ENCODE data around the gene ERC1. TPM values are rescaled to one million over a fixed set of nuclear protein-coding genes. Genes with fewer than 3 reads are reported as not detected.

ERC1 gene
- total RNA-seq, 1 experiment from 2014 or later, result 39.4 TPM

- CTCF ChIA-PET, result no interaction called here
- no TSS peak for BruUV-seq (replicated peaks)
- no peak overlapping the region for H3K27ac Mint-ChIP-seq (ENCODE audit: unreplicated experiment)
- no peaks in the 10 kb centered on the region for H3K4me1 Mint-ChIP-seq (ENCODE audit: low read depth, unreplicated experiment)
- H3K9me3 Mint-ChIP-seq (ENCODE audit: low read depth, unreplicated experiment), result peaks cover 10% of the 10 kb centered on the region
- TF ChIP-seq CTCF (IDR thresholded peaks at IDR 0.05; ENCODE audit: unreplicated experiment), result no peak
- no peak for DNase-seq
- no peaks in the 10 kb centered on the region for H3K27me3 Mint-ChIP-seq (ENCODE audit: unreplicated experiment)
- intact Hi-C loops (cut with micrococcal nuclease; ENCODE audit: unreplicated experiment), result no loop called here
- H3K4me3 Mint-ChIP-seq (ENCODE audit: low read depth, unreplicated experiment), result no peak overlapping the region
- H3K36me3 Mint-ChIP-seq (ENCODE audit: insufficient read depth, unreplicated experiment), result no peaks in the 10 kb centered on the region
Observed at GRCh38 chr12:1063852-1064251, 72.8 kb downstream of the ERC1 start.

- intact Hi-C loops (cut with micrococcal nuclease; ENCODE audit: unreplicated experiment), result no loop called here
- CTCF ChIA-PET, result no interaction called here
- Mint-ChIP-seq H3K4me1 (ENCODE audit: low read depth, unreplicated experiment) (no peaks in the 10 kb centered on the region), H3K27me3 (ENCODE audit: unreplicated experiment) (no peaks in the 10 kb centered on the region), H3K4me3 (ENCODE audit: low read depth, unreplicated experiment) (no peak overlapping the region), H3K36me3 (ENCODE audit: insufficient read depth, unreplicated experiment) (no peaks in the 10 kb centered on the region), H3K27ac (ENCODE audit: unreplicated experiment) (no peak overlapping the region), H3K9me3 (ENCODE audit: low read depth, unreplicated experiment) (peaks cover 8% of the 10 kb centered on the region)
- no peak for DNase-seq
- no peak for TF ChIP-seq CTCF (IDR thresholded peaks at IDR 0.05; ENCODE audit: unreplicated experiment)
- BruUV-seq (replicated peaks), result no TSS peak
Observed at GRCh38 chr12:1064317-1064716, 73.3 kb downstream of the ERC1 start.

GRCh38 chr12:1065629-1066028, 74.6 kb downstream of the ERC1 start:
- Mint-ChIP-seq H3K4me1 (ENCODE audit: low read depth, unreplicated experiment) (peaks cover 2% of the 10 kb centered on the region), H3K27me3 (ENCODE audit: unreplicated experiment) (no peaks in the 10 kb centered on the region), H3K4me3 (ENCODE audit: low read depth, unreplicated experiment) (no peak overlapping the region), H3K36me3 (ENCODE audit: insufficient read depth, unreplicated experiment) (no peaks in the 10 kb centered on the region), H3K9me3 (ENCODE audit: low read depth, unreplicated experiment) (peaks cover 8% of the 10 kb centered on the region), H3K27ac (ENCODE audit: unreplicated experiment) (no peak overlapping the region)
- CTCF ChIA-PET, result no interaction called here
- intact Hi-C loops (cut with micrococcal nuclease; ENCODE audit: unreplicated experiment), result no loop called here
- no peak for DNase-seq
- BruUV-seq (replicated peaks), result no TSS peak
- no peak for TF ChIP-seq CTCF (IDR thresholded peaks at IDR 0.05; ENCODE audit: unreplicated experiment)

- no peak for DNase-seq
- intact Hi-C loops (cut with micrococcal nuclease; ENCODE audit: unreplicated experiment), result no loop called here
- Mint-ChIP-seq H3K9me3 (ENCODE audit: low read depth, unreplicated experiment) (no peaks in the 10 kb centered on the region), H3K27ac (ENCODE audit: unreplicated experiment) (no peak overlapping the region), H3K4me1 (ENCODE audit: low read depth, unreplicated experiment) (peaks cover 7% of the 10 kb centered on the region), H3K4me3 (ENCODE audit: low read depth, unreplicated experiment) (no peak overlapping the region), H3K36me3 (ENCODE audit: insufficient read depth, unreplicated experiment) (no peaks in the 10 kb centered on the region), H3K27me3 (ENCODE audit: unreplicated experiment) (no peaks in the 10 kb centered on the region)
- no TSS peak for BruUV-seq (replicated peaks)
- CTCF ChIA-PET, result interaction anchor here (0.9 kb wide), 1 partner anchor 23 kb away, joined by 3 read pairs; no protein-coding TSS in a partner anchor
- no peak for TF ChIP-seq CTCF (IDR thresholded peaks at IDR 0.05; ENCODE audit: unreplicated experiment)
Observed at GRCh38 chr12:1069846-1070245, 78.8 kb downstream of the ERC1 start.
